CD8-positive, alpha-beta memory T cell (primary cell): ENCODE measurements around the gene SERPINB2. TPM values are rescaled to one million over a fixed set of nuclear protein-coding genes. Genes with fewer than 3 reads are reported as not detected.

ENCODE experiments used
- CTCF ChIA-PET: fragments of 350-600 bp; sonication (Branson Sonifier 250); formaldehyde crosslinking; loops from one replicate; lab custom pipeline; 2021; ENCODE audit warnings: antibody characterized with exemption; lab: Charles Lee
- POLR2A ChIA-PET: fragments of 350-600 bp; sonication (Branson Sonifier 250); formaldehyde crosslinking; loops from one replicate; lab custom pipeline; 2021; ENCODE audit warnings: antibody characterized with exemption; lab: Charles Lee
- DNase-seq, 5 donors: peaks; one replicate each; pipeline versions ENCODE4 v3.0.0 to v3.0.0-alpha.2; 2020 to 2022; ENCODE audit warnings: mixed read lengths in 1 of 5
- H3K27ac ChIP-seq: one replicate; pipeline ENCODE4 v1.7.0; 2013; ENCODE audit warnings: low read depth, mild to moderate bottlenecking, low read length, moderate library complexity
- H3K27me3 ChIP-seq: 2 replicates; pipeline ENCODE4 v1.7.0; 2013; ENCODE audit warnings: low read length, mild to moderate bottlenecking; ENCODE audit not compliant: insufficient read depth, poor library complexity, severe bottlenecking
- H3K36me3 ChIP-seq: 2 replicates; pipeline ENCODE4 v1.7.0; 2013; ENCODE audit warnings: mild to moderate bottlenecking, low read length, moderate library complexity; ENCODE audit not compliant: insufficient read depth
- H3K4me1 ChIP-seq: 2 replicates; pipeline ENCODE4 v1.7.0; 2013; ENCODE audit warnings: mild to moderate bottlenecking, low read length, moderate library complexity; ENCODE audit not compliant: insufficient read depth
- H3K4me3 ChIP-seq: 2 replicates; pipeline ENCODE4 v1.7.0; 2013; ENCODE audit warnings: mild to moderate bottlenecking, low read length
- H3K9me3 ChIP-seq: 2 replicates; pipeline ENCODE4 v1.7.0; 2013; ENCODE audit warnings: mild to moderate bottlenecking, low read length
- H3K27ac Mint-ChIP-seq, 8 donors: one replicate each; pipeline ENCODE4 v1.8.0; 2020 to 2021; ENCODE audit warnings: mixed read lengths in 8 of 8, mild to moderate bottlenecking in 6 of 8, inconsistent platforms in 3 of 8, moderate library complexity in 3 of 8
- H3K27me3 Mint-ChIP-seq, 2 donors: one replicate each; pipeline ENCODE4 v1.8.0; 2020 to 2021; ENCODE audit warnings: mixed read lengths in 2 of 2, mild to moderate bottlenecking in 1 of 2, moderate library complexity in 1 of 2
- H3K36me3 Mint-ChIP-seq, 3 donors: one replicate each; pipeline ENCODE4 v1.8.0; 2020 to 2021; ENCODE audit warnings: mixed read lengths in 3 of 3, inconsistent platforms in 1 of 3, mild to moderate bottlenecking in 1 of 3
- H3K4me1 Mint-ChIP-seq, 3 donors: one replicate each; pipeline ENCODE4 v1.8.0; 2020 to 2021; ENCODE audit warnings: mixed read lengths in 3 of 3, inconsistent platforms in 1 of 3, mild to moderate bottlenecking in 1 of 3
- H3K4me3 Mint-ChIP-seq, 7 donors: one replicate each; pipeline ENCODE4 v1.8.0; 2020 to 2021; ENCODE audit warnings: mixed read lengths in 7 of 7, mild to moderate bottlenecking in 6 of 7, moderate library complexity in 4 of 7, inconsistent platforms in 2 of 7
- H3K9me3 Mint-ChIP-seq, 5 donors: one replicate each; pipeline ENCODE4 v1.8.0; 2020 to 2022; ENCODE audit warnings: mixed read lengths in 5 of 5, mild to moderate bottlenecking in 3 of 5, moderate library complexity in 2 of 5, inconsistent platforms in 1 of 5
- polyA plus RNA-seq: library from polyadenylated mRNA; unstranded; fragments of 300-500 nt; fragmentation: Illumina TruSeq; gene quantifications from one replicate; pipeline ENCODE4 v1.2.3, GENCODE V29; 2021
- total RNA-seq, 2 experiments: library from RNA; stranded (reverse); gene quantifications; one replicate each; pipeline ENCODE4 v1.2.3, GENCODE V29; 2021

The SERPINB2 gene
- total and polyA plus RNA-seq, 3 experiments from 2014 or later: 1.2 to 1.7 TPM; not detected in 1

DNA sequence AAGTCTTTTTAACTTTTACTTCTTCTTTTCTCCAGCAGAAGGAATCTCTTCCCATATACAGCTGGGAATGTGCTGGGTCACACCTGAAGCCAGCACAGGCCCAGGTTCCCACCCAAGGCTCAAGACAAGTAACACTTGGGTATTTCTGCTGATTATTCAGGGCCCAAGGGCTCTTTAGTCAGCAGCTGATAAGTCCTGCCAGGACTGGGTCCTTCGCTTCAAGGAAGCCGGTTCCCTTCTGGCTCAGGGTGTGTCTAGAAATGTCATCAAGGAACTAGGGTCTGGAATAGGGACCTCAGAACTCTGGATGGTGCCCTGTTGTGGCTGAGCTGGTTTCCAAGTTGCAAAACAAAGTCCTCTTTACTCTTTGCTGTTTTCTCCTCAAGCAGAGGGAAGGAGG lies 27.0 kb upstream of the SERPINB2 start:
- Histone ChIP-seq H3K27ac (no peak overlapping the region), H3K27me3 (no peaks in the 10 kb centered on the region), H3K4me1 (no peaks in the 10 kb centered on the region), H3K4me3 (no peak overlapping the region), H3K9me3 (no peaks in the 10 kb centered on the region), H3K36me3 (no peaks in the 10 kb centered on the region)
- peaks cover 0 to 9% (median 0%) of the 10 kb centered on the region in 5 donors for H3K9me3 Mint-ChIP-seq
- POLR2A ChIA-PET: no interaction called here
- CTCF ChIA-PET: no interaction called here
- no peak for DNase-seq
- peaks cover 9 to 20% of the 10 kb centered on the region in 2 donors for H3K27me3 Mint-ChIP-seq
- no peaks in the 10 kb centered on the region for H3K36me3 Mint-ChIP-seq
- no peak overlapping the region for H3K27ac Mint-ChIP-seq
- H3K4me1 Mint-ChIP-seq: no peaks in the 10 kb centered on the region
- no peak overlapping the region for H3K4me3 Mint-ChIP-seq

- no peak overlapping the region for H3K27ac Mint-ChIP-seq
- no peaks in the 10 kb centered on the region for H3K27me3 ChIP-seq
- H3K4me1 Mint-ChIP-seq: no peaks in the 10 kb centered on the region
- no peaks in the 10 kb centered on the region for H3K9me3 Mint-ChIP-seq
- H3K27ac ChIP-seq: no peak overlapping the region
- H3K9me3 ChIP-seq: no peaks in the 10 kb centered on the region
- CTCF ChIA-PET: no interaction called here
- H3K36me3 ChIP-seq: no peaks in the 10 kb centered on the region
- peaks cover 3 to 4% of the 10 kb centered on the region in 2 donors for H3K27me3 Mint-ChIP-seq
- H3K4me3 ChIP-seq: no peak overlapping the region
- no peak for DNase-seq
- H3K36me3 Mint-ChIP-seq: no peaks in the 10 kb centered on the region
- H3K4me1 ChIP-seq: no peaks in the 10 kb centered on the region
- POLR2A ChIA-PET: no interaction called here
- no peak overlapping the region for H3K4me3 Mint-ChIP-seq
These were observed 20.0 kb upstream of the SERPINB2 start for GRCh38 chr18:63867368-63868125.

DNA sequence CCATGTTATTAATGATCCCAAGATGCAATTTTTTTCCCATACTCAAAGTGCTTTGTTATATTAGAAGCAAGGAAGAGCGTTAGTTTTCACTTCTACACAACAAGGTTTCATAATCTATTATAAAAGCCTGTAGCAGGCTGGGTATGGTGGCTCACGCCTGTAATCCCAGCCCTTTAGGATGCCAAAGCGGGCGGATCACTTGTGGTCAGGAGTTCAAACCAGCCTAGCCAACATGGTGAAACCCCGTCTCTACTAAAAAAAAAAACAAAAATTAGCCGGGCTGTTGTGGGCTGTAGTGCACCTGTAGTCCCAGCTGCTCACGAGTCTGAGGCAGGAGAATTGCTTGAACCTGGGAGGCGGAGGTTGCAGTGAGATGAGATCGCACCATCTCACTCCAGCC lies 19.0 kb upstream of the SERPINB2 start:
- H3K9me3 Mint-ChIP-seq: no peaks in the 10 kb centered on the region
- no peak for DNase-seq
- no peak overlapping the region for H3K27ac Mint-ChIP-seq
- Histone ChIP-seq H3K27ac (no peak overlapping the region), H3K4me3 (no peak overlapping the region), H3K36me3 (no peaks in the 10 kb centered on the region), H3K27me3 (no peaks in the 10 kb centered on the region), H3K4me1 (no peaks in the 10 kb centered on the region), H3K9me3 (no peaks in the 10 kb centered on the region)
- peaks cover 3 to 4% of the 10 kb centered on the region in 2 donors for H3K27me3 Mint-ChIP-seq
- no peaks in the 10 kb centered on the region for H3K4me1 Mint-ChIP-seq
- no peaks in the 10 kb centered on the region for H3K36me3 Mint-ChIP-seq
- no peak overlapping the region for H3K4me3 Mint-ChIP-seq
- ChIA-PET CTCF (no interaction called here), POLR2A (no interaction called here)

GRCh38 chr18:63869374-63869773 lies 18.1 kb upstream of the SERPINB2 start:
- H3K9me3 ChIP-seq: no peaks in the 10 kb centered on the region
- POLR2A ChIA-PET: no interaction called here

DNA sequence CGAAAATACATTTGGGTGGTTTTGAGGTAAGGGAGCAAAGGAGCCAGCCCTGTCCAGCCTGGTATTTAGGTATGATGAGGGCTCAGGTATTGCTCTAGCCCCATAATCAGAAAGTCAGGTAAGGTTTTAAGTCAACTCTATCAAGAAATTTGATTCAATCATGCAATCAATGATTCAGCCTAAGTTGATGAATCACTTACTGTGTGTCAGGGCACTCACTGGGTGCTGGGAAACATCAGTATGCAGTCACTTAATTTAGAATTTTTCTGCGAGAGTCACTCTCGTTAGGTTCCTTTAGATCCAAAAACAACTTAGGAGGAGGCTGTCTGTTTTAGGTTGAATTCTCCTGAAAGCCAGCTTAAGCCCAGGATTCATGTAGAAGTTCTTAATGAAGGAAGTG lies 17.7 kb upstream of the SERPINB2 start:
- ChIA-PET CTCF (no interaction called here), POLR2A (no interaction called here)
- DNase-seq: no peak

More at GRCh38 chr18:63869374-63869773, 18.1 kb upstream of the SERPINB2 start:
- Mint-ChIP-seq H3K27ac (peak overlapping the region in 1 of 8 donors; percentile 47), H3K9me3 (no peaks in the 10 kb centered on the region), H3K36me3 (no peaks in the 10 kb centered on the region), H3K4me3 (no peak overlapping the region), H3K4me1 (no peaks in the 10 kb centered on the region), H3K27me3 (peaks cover 3 to 4% of the 10 kb centered on the region in 2 donors)
- Histone ChIP-seq H3K27ac (no peak overlapping the region), H3K4me1 (no peaks in the 10 kb centered on the region), H3K4me3 (no peak overlapping the region), H3K27me3 (no peaks in the 10 kb centered on the region), H3K36me3 (no peaks in the 10 kb centered on the region)
- CTCF ChIA-PET: no interaction called here
- no peak for DNase-seq

GRCh38 chr18:63871836-63872235 lies 15.7 kb upstream of the SERPINB2 start:
- ChIA-PET POLR2A (no interaction called here), CTCF (no interaction called here)
- H3K27me3 Mint-ChIP-seq: peaks cover 3 to 7% of the 10 kb centered on the region in 2 donors
- Histone ChIP-seq H3K4me1 (no peaks in the 10 kb centered on the region), H3K4me3 (no peak overlapping the region), H3K27me3 (no peaks in the 10 kb centered on the region), H3K9me3 (no peaks in the 10 kb centered on the region), H3K36me3 (no peaks in the 10 kb centered on the region), H3K27ac (no peak overlapping the region)
- H3K36me3 Mint-ChIP-seq: no peaks in the 10 kb centered on the region
- no peak overlapping the region for H3K4me3 Mint-ChIP-seq
- DNase-seq: no peak
- no peak overlapping the region for H3K27ac Mint-ChIP-seq
- H3K4me1 Mint-ChIP-seq: no peaks in the 10 kb centered on the region
- H3K9me3 Mint-ChIP-seq: peaks cover 0 to 2% (median 0%) of the 10 kb centered on the region in 5 donors

More for the DNA sequence above, 17.7 kb upstream of the SERPINB2 start:
- Mint-ChIP-seq H3K27ac (no peak overlapping the region), H3K4me3 (no peak overlapping the region), H3K36me3 (no peaks in the 10 kb centered on the region), H3K27me3 (peaks cover 3 to 4% of the 10 kb centered on the region in 2 donors), H3K4me1 (no peaks in the 10 kb centered on the region), H3K9me3 (no peaks in the 10 kb centered on the region)
- no peaks in the 10 kb centered on the region for H3K36me3 ChIP-seq
- H3K4me3 ChIP-seq: no peak overlapping the region
- no peak overlapping the region for H3K27ac ChIP-seq
- no peaks in the 10 kb centered on the region for H3K4me1 ChIP-seq
- H3K27me3 ChIP-seq: no peaks in the 10 kb centered on the region
- H3K9me3 ChIP-seq: no peaks in the 10 kb centered on the region

GRCh38 chr18:63872586-63872985 lies 14.9 kb upstream of the SERPINB2 start:
- Histone ChIP-seq H3K9me3 (no peaks in the 10 kb centered on the region), H3K27ac (no peak overlapping the region), H3K4me3 (no peak overlapping the region), H3K27me3 (no peaks in the 10 kb centered on the region), H3K4me1 (no peaks in the 10 kb centered on the region), H3K36me3 (no peaks in the 10 kb centered on the region)
- Mint-ChIP-seq H3K27ac (peak overlapping the region in 1 of 8 donors; percentile 1), H3K36me3 (no peaks in the 10 kb centered on the region), H3K4me3 (no peak overlapping the region), H3K27me3 (peaks cover 3 to 7% of the 10 kb centered on the region in 2 donors), H3K9me3 (peaks cover 0 to 2% (median 0%) of the 10 kb centered on the region in 5 donors), H3K4me1 (no peaks in the 10 kb centered on the region)
- ChIA-PET POLR2A (no interaction called here), CTCF (no interaction called here)
- no peak for DNase-seq

DNA sequence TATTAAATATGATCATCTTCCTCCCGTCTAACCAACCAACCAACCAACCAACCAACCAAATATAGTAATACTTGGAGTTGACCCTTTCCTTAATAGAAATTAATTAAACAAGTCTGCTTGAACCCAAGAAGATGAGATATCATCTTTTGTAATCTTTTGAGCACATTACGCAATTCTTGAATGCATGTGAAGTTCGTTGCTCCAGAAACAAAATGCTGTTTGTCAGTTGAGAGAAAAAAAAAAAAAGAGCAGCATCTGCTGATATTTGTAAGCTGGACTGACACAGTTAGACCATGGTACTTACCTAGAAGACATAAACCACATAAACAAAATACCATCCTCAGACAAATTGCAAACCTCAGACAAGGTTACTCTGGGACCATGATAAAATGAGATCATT lies 9.2 kb upstream of the SERPINB2 start:
- ChIA-PET POLR2A (no interaction called here), CTCF (no interaction called here)
- H3K9me3 ChIP-seq: no peaks in the 10 kb centered on the region
- DNase-seq: no peak
- Mint-ChIP-seq H3K36me3 (no peaks in the 10 kb centered on the region), H3K4me1 (no peaks in the 10 kb centered on the region), H3K4me3 (no peak overlapping the region), H3K9me3 (peaks cover 0 to 2% (median 0%) of the 10 kb centered on the region in 5 donors), H3K27ac (no peak overlapping the region), H3K27me3 (peaks cover 1 to 6% of the 10 kb centered on the region in 2 donors)
- H3K4me1 ChIP-seq: no peaks in the 10 kb centered on the region
- no peak overlapping the region for H3K4me3 ChIP-seq
- H3K36me3 ChIP-seq: no peaks in the 10 kb centered on the region
- no peaks in the 10 kb centered on the region for H3K27me3 ChIP-seq
- H3K27ac ChIP-seq: no peak overlapping the region
